Osteoblast (primary cell): ENCODE measurements around the gene TENT5A. TPM values are rescaled to one million over a fixed set of nuclear protein-coding genes. Genes with fewer than 3 reads are reported as not detected.

ENCODE experiments used
- DNase-seq: peaks from one replicate; pipeline ENCODE4 v3.0.0; 2011; ENCODE audit warnings: low spot score, mixed read lengths; ENCODE audit not compliant: insufficient read length; ENCODE audit errors: missing footprints
- H2AFZ ChIP-seq: 2 replicates; pipeline ENCODE4 v1.6.0; 2011; ENCODE audit warnings: mild to moderate bottlenecking, low read length
- H3K27ac ChIP-seq: 2 replicates; pipeline ENCODE4 v1.5.1; 2011; ENCODE audit warnings: mild to moderate bottlenecking, low read depth, low read length, moderate library complexity
- H3K27me3 ChIP-seq: 2 replicates; pipeline ENCODE4 v1.6.0; 2012; ENCODE audit warnings: mild to moderate bottlenecking, control low read depth, inconsistent platforms, low read length, moderate library complexity; ENCODE audit not compliant: insufficient read depth
- H3K36me3 ChIP-seq: 2 replicates; pipeline ENCODE4 v1.5.1; 2011; ENCODE audit warnings: mild to moderate bottlenecking, low read length, control low read depth, moderate library complexity; ENCODE audit not compliant: insufficient read depth
- H3K4me1 ChIP-seq: 2 replicates; pipeline ENCODE4 v1.5.1; 2011; ENCODE audit warnings: mild to moderate bottlenecking, low read length, control low read depth, moderate library complexity; ENCODE audit not compliant: insufficient read depth
- H3K4me2 ChIP-seq: 2 replicates; pipeline ENCODE4 v1.6.0; 2011; ENCODE audit warnings: mild to moderate bottlenecking, low read length; ENCODE audit not compliant: insufficient read depth
- H3K4me3 ChIP-seq: fragments of 200-600 bp; sonication (generic); 3 replicates; pipeline ENCODE4 v1.5.1; 2012; ENCODE audit warnings: mild to moderate bottlenecking, low read length, inconsistent platforms; ENCODE audit not compliant: insufficient read depth
- H3K79me2 ChIP-seq: 2 replicates; pipeline ENCODE4 v1.6.0; 2012; ENCODE audit warnings: mild to moderate bottlenecking, low read length, control low read depth, inconsistent platforms; ENCODE audit not compliant: insufficient read depth
- H3K9me3 ChIP-seq: 2 replicates; pipeline ENCODE4 v1.5.1; 2011; ENCODE audit warnings: low read depth, low read length, control low read depth
- H4K20me1 ChIP-seq: 2 replicates; pipeline ENCODE4 v1.6.0; 2012; ENCODE audit warnings: mild to moderate bottlenecking, low read length, control low read depth; ENCODE audit not compliant: insufficient read depth
- CTCF ChIP-seq: IDR thresholded peaks from 2 replicates; pipeline ENCODE4 v1.5.1; 2011; ENCODE audit warnings: mild to moderate bottlenecking, low read depth, low read length, moderate library complexity; ENCODE audit errors: extremely low read depth
- total RNA-seq: library from RNA; depleted of rRNA; stranded (reverse); fragments of >200 nt; gene quantifications from 2 replicates; pipeline ENCODE4 v1.2.3, GENCODE V29; 2012

The TENT5A gene
- total RNA-seq, 1 donor = 82.9 TPM

GRCh38 chr6:81750200-81750599 lies 2.3 kb downstream of the TENT5A start:
- Histone ChIP-seq H4K20me1 (peaks cover 41% of the 10 kb centered on the region), H3K36me3 (peaks cover 39% of the 10 kb centered on the region), H3K79me2 (peaks cover 67% of the 10 kb centered on the region), H3K27ac (peak overlapping the region; percentile 98), H3K9me3 (no peaks in the 10 kb centered on the region), H3K4me3 (peak overlapping the region; percentile 91), H3K27me3 (no peaks in the 10 kb centered on the region), H3K4me1 (peaks cover 19% of the 10 kb centered on the region), H3K4me2 (peak overlapping the region; percentile 89), H2AFZ (no peak overlapping the region)
- no peak for TF ChIP-seq CTCF
- no peak for DNase-seq

DNA sequence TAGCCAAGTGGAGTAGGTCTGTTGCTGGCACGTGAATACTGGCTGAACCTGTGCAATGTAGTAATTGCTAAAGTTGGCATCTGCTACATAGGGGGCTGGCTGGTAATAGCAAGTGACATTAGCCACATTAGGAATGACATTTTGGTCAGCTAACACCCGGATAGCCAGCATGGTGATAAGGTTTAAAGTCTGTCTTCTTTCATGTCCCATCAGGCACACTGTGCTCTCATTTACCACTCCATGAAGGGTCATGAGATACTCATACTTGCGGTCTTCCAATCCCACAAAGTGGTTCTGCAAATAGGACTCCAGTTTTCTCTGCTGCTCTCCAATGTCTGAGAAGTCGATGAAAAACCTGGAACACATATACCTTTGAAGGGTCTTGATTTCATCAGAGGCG lies 2.8 kb downstream of the TENT5A start:
- Histone ChIP-seq H3K9me3 (no peaks in the 10 kb centered on the region), H4K20me1 (peaks cover 41% of the 10 kb centered on the region), H3K79me2 (peaks cover 69% of the 10 kb centered on the region), H3K4me2 (peak overlapping the region; percentile 89), H3K27me3 (no peaks in the 10 kb centered on the region), H3K27ac (peak overlapping the region; percentile 98), H3K4me1 (peaks cover 19% of the 10 kb centered on the region), H3K4me3 (peak overlapping the region; percentile 91), H2AFZ (no peak overlapping the region), H3K36me3 (peaks cover 39% of the 10 kb centered on the region)
- DNase-seq = no peak
- no peak for TF ChIP-seq CTCF

DNA sequence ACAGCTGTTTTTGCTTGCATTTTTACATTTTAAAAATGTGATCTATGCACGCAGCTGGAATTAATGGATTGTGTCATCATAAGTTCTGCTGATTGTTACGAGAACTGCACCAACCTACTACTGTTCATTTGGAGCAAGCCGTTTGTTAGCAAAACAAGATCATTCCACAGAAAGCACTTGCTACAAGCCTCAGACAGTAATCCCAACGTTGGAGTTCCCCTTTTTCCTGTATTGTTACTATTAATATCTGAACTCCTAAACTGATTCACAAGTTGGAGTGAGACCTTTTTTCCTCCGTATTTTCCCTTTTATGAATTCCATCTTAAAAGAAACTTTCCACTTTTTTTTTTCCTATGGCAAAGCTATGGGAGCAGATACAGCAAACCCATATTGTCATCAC lies 3.5 kb downstream of the TENT5A start:
- Histone ChIP-seq H3K79me2 (peaks cover 69% of the 10 kb centered on the region), H3K27me3 (no peaks in the 10 kb centered on the region), H4K20me1 (peaks cover 41% of the 10 kb centered on the region), H3K36me3 (peaks cover 39% of the 10 kb centered on the region), H3K4me2 (peak overlapping the region; percentile 89), H3K27ac (peak overlapping the region; percentile 98), H3K4me3 (peak overlapping the region; percentile 91), H3K4me1 (peaks cover 16% of the 10 kb centered on the region), H2AFZ (no peak overlapping the region), H3K9me3 (no peaks in the 10 kb centered on the region)
- DNase-seq = no peak
- TF ChIP-seq CTCF = no peak

GRCh38 chr6:81747327-81747726 lies 5.2 kb downstream of the TENT5A start:
- no peak overlapping the region for H3K4me2 ChIP-seq
- H3K36me3 ChIP-seq = peaks cover 39% of the 10 kb centered on the region
- peaks cover 41% of the 10 kb centered on the region for H4K20me1 ChIP-seq
- H3K4me3 ChIP-seq = no peak overlapping the region
- no peak for TF ChIP-seq CTCF
- H3K79me2 ChIP-seq = peaks cover 67% of the 10 kb centered on the region
- H3K4me1 ChIP-seq = peaks cover 15% of the 10 kb centered on the region
- no peak overlapping the region for H3K27ac ChIP-seq
- no peak overlapping the region for H2AFZ ChIP-seq
- no peaks in the 10 kb centered on the region for H3K27me3 ChIP-seq
- H3K9me3 ChIP-seq = no peaks in the 10 kb centered on the region
- DNase-seq = no peak
